ENCODE data around the gene TPK1. TPM values are rescaled to one million over a fixed set of nuclear protein-coding genes. Genes with fewer than 3 reads are reported as not detected.

The TPK1 gene
- total and polyA plus RNA-seq, 2 of the 4 experiments (the other 2 are of a cell fraction): 0.38 to 1.8 TPM

Small RNAs within 50 kb of the gene (microRNA-seq; reads per million reads assigned to microRNA genes)
- not detected for gene RNU6ATAC40P (ENCODE audit: insufficient read depth, insufficient read length)

Small RNAs within 50 kb of the gene (small RNA-seq; reads per million reads assigned to genes)
- 0 to 0.15 (median 0) reads per million in 5 experiments for gene RNU6ATAC40P
